Type B pancreatic cell (in vitro differentiated cells): ENCODE data around the gene TRAPPC5. TPM values are rescaled to one million over a fixed set of nuclear protein-coding genes. Genes with fewer than 3 reads are reported as not detected.

Source experiments
- DNase-seq: peaks from one replicate; pipeline ENCODE4 v3.0.0; 2021; ENCODE audit warnings: mixed read lengths; ENCODE audit not compliant: unreplicated experiment; ENCODE audit errors: extremely low spot score
- H3K27ac Mint-ChIP-seq: 2 replicates; pipeline ENCODE4 v1.8.0; 2021; ENCODE audit warnings: mild to moderate bottlenecking, mixed read lengths
- H3K27me3 Mint-ChIP-seq: 2 replicates; pipeline ENCODE4 v1.8.0; 2021; ENCODE audit warnings: mixed read lengths
- H3K36me3 Mint-ChIP-seq: 2 replicates; pipeline ENCODE4 v1.8.0; 2021; ENCODE audit warnings: mixed read lengths
- H3K4me1 Mint-ChIP-seq: one replicate; pipeline ENCODE4 v1.8.0; 2021; ENCODE audit warnings: mixed read lengths; ENCODE audit not compliant: unreplicated experiment
- H3K4me3 Mint-ChIP-seq: 2 replicates; pipeline ENCODE4 v1.8.0; 2021; ENCODE audit warnings: mild to moderate bottlenecking, mixed read lengths
- H3K9me3 Mint-ChIP-seq: 2 replicates; pipeline ENCODE4 v1.8.0; 2021; ENCODE audit warnings: mixed read lengths
- total RNA-seq: library from RNA; stranded (reverse); gene quantifications from 2 replicates; pipeline ENCODE4 v1.2.1, GENCODE V29; 2021; ENCODE audit warnings: low replicate concordance
- TF ChIP-seq, protein P1 (sequence below): fragments of 200-600 bp; sonication (generic); conservative IDR thresholded peaks from 2 replicates; pipeline ENCODE4 v1.5.0; 2021; ENCODE audit warnings: antibody characterized with exemption, mild to moderate bottlenecking

TRAPPC5 gene
- total RNA-seq, 1 donor from 2014 or later = 92.6 TPM

DNA sequence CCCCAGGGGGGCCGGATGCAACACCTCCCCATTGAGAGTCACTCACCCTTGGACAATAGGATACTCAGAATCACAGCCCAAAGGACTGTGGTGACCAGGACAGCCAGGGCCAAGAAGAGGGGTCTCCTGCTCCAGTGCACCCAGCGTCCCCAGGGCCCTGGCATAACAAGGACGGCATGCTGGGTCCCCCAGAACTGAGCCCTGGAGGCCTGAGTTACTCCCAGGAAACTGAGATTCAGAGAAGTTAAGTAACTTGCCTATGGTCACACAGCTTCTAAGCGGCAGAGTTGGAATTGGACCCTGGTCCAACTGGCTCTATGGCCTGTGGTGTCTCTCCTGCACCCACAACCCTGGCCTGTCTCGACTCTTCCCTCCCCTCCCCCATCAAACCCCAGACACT is 51.0 kb downstream of the TRAPPC5 start:
- Mint-ChIP-seq H3K4me3 (no peak overlapping the region), H3K36me3 (no peaks in the 10 kb centered on the region), H3K27me3 (peaks cover 79% of the 10 kb centered on the region)

DNA sequence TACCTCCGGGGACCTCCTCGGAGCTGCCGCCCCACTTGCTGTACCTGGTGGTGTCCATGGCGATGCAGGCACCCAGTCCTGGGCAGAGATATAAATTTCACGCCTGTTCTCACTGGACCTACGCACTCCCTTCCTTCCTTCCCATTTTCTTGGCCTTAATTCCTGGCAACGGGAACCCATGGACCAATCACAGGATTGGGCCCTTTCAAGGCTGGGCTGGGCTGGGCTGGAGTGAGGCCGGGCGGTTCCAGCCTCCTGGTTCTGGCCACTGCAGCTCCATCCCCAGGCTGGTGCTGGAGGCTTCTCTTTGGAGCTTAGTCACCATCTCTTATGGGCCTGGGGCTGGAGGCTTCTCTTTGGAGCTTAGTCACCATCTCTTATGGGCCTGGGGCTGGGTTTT is 51.4 kb downstream of the TRAPPC5 start, which contains the start of gene CLEC4G:
TSS of gene CLEC4G (minus strand) at position 66 of the 400 bp plus-strand sequence. CDS start at position 58, 8 bp downstream.
- H3K4me3 Mint-ChIP-seq = no peak within 1 kb of the TSS

More for the DNA sequence above, 51.0 kb downstream of the TRAPPC5 start:
- TF ChIP-seq, protein P1, sequence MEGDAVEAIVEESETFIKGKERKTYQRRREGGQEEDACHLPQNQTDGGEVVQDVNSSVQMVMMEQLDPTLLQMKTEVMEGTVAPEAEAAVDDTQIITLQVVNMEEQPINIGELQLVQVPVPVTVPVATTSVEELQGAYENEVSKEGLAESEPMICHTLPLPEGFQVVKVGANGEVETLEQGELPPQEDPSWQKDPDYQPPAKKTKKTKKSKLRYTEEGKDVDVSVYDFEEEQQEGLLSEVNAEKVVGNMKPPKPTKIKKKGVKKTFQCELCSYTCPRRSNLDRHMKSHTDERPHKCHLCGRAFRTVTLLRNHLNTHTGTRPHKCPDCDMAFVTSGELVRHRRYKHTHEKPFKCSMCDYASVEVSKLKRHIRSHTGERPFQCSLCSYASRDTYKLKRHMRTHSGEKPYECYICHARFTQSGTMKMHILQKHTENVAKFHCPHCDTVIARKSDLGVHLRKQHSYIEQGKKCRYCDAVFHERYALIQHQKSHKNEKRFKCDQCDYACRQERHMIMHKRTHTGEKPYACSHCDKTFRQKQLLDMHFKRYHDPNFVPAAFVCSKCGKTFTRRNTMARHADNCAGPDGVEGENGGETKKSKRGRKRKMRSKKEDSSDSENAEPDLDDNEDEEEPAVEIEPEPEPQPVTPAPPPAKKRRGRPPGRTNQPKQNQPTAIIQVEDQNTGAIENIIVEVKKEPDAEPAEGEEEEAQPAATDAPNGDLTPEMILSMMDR = no peak
- no peak for DNase-seq
- H3K4me1 Mint-ChIP-seq = no peaks in the 10 kb centered on the region
- H3K9me3 Mint-ChIP-seq = no peaks in the 10 kb centered on the region
- no peak overlapping the region for H3K27ac Mint-ChIP-seq

DNA sequence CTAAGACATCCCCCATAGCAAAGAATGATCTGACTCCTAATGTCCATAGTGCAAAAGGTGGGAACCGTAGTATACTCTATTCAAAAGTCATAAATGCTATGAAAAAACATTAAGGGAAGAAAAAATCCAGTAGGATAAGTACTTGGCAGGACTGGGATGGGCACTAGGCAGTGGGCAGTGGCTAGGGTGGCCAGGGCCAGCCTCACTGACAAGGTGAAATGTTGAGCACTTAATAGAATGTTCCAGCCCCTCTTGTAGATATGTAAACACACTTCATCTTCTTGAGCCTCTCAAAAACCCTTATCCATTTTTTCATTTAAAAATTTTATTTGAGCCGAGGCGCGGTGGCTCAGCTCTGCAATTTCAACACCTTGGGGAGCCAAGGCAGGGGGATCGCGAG is 52.7 kb downstream of the TRAPPC5 start:
- Mint-ChIP-seq H3K36me3 (no peaks in the 10 kb centered on the region), H3K9me3 (no peaks in the 10 kb centered on the region), H3K4me1 (no peaks in the 10 kb centered on the region), H3K4me3 (no peak overlapping the region), H3K27me3 (peaks cover 75% of the 10 kb centered on the region), H3K27ac (no peak overlapping the region)
- DNase-seq = no peak
- TF ChIP-seq, protein P1 = no peak

More for the DNA sequence above, 51.4 kb downstream of the TRAPPC5 start, which contains the start of gene CLEC4G:
- H3K27ac Mint-ChIP-seq = no peak within 1 kb of the TSS
- no peaks in the 10 kb centered on the region for H3K4me1 Mint-ChIP-seq
- no peaks in the 10 kb centered on the region for H3K36me3 Mint-ChIP-seq
- TF ChIP-seq, protein P1 = no peak
- DNase-seq = no peak
- H3K27me3 Mint-ChIP-seq = peaks cover 79% of the 10 kb centered on the region
- no peaks in the 10 kb centered on the region for H3K9me3 Mint-ChIP-seq

DNA sequence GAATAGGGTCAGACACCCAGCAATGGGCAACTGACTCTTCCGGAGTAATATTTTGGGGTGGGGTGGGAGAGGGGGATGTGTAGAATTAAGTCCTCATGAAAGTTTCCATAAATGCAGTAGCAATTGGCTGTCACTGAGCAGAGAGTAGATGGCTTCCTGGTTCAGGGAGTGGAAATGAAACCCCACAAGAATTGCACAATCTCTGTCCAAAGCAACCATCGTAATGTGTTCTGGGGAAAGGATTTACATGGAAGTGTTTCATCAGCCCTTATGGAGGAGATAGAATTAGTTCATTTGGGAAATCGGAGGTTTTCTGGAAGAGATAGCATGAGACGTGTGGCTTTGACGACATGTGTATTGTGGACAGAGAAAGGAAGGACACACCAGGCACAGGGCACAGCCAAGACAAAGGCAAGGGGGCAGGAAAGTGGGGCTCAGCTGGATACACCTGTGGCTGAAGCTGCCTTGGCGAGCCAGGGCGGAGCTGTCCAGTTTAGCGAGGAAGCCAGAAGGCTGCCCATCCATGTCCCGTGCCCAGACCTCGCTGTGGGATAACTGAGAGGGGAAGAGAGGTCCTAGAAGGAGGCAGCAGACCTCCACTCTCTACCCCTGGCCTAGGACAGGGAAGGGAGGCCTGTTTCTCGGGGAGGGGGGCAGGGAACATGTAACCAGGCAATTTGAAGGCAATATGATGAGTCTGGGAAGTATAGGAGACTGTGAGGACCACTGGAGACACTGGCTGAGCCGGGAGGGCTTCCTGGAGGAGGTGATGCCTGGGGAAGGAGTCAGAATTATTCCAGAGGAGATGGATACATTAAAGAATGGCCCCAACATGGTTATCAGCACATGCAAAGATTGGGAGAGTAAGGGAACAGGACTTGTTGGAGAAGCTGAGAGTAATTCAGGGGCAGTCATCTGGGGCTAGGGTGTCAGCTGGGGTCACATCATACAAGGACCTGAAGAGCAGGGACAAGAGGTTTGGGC is 53.9 kb downstream of the TRAPPC5 start:
- no peak for DNase-seq
- H3K4me1 Mint-ChIP-seq = no peaks in the 10 kb centered on the region
- H3K4me3 Mint-ChIP-seq = no peak overlapping the region
- H3K9me3 Mint-ChIP-seq = no peaks in the 10 kb centered on the region
- TF ChIP-seq, protein P1 = no peak
- no peak overlapping the region for H3K27ac Mint-ChIP-seq
- peaks cover 63% of the 10 kb centered on the region for H3K27me3 Mint-ChIP-seq
- no peaks in the 10 kb centered on the region for H3K36me3 Mint-ChIP-seq

DNA sequence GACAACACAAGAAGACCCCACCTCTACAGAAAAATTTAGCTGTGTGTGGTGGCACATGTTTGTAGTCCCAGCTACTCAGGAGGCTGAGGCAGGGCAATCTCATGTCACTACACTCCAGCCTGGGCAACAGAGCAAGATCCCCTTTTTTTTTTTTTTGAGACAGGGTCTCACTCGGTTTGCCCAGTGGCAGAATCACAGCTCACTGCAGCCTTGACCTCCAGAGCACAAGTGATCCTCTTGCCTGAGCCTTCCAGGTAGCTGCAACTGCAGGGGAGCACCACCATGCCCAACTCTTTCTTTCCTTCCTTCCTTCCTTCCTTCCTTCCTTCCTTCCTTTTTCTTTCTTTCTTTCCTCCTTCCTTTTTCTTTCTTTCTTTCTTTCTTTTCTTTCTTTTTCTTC is 55.5 kb downstream of the TRAPPC5 start:
- Mint-ChIP-seq H3K36me3 (no peaks in the 10 kb centered on the region), H3K27me3 (peaks cover 67% of the 10 kb centered on the region), H3K4me3 (no peak overlapping the region), H3K4me1 (no peaks in the 10 kb centered on the region), H3K27ac (no peak overlapping the region), H3K9me3 (no peaks in the 10 kb centered on the region)
- no peak for DNase-seq
- TF ChIP-seq, protein P1 = no peak
